GM21423 (cell line): ENCODE measurements around the gene TNIP3.
"Not testable (repeated sequence)": the region's sequence is repeated elsewhere in the genome, so short reads cannot be mapped to it uniquely, and the experiment has no call there.

Experiments used
- ATAC-seq: cut with Tn5 transposase; IDR thresholded peaks from one replicate; pipeline ENCODE4 v1.9.1; 2021; ENCODE audit warnings: mild to moderate bottlenecking, moderate library complexity; ENCODE audit not compliant: unreplicated experiment

Gene TNIP3, protein sequence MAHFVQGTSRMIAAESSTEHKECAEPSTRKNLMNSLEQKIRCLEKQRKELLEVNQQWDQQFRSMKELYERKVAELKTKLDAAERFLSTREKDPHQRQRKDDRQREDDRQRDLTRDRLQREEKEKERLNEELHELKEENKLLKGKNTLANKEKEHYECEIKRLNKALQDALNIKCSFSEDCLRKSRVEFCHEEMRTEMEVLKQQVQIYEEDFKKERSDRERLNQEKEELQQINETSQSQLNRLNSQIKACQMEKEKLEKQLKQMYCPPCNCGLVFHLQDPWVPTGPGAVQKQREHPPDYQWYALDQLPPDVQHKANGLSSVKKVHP

DNA sequence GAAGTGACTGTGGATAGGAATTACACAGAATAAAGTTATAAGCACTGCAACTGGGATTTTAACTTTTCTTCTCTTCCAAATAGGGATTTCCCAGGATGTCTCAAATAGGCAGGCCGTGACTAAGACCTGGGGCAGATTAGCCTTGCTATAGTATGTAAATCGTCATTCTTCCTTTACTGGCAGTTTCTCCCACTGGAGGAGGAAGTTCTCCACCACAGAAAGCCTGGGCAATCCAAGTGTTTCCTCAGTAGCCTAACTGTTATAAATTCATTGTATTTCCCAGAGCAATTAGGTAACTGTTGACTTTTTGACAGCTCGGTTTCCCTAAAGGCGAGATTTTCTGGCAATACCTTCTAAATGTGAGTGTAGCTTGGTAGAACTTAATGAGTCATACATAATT, at the start of gene TNIP3:
Gene TNIP3 (minus strand): TSS at position 31 of the 400 bp plus-strand sequence. CDS start 196 bp downstream, outside the sequence.
- ATAC-seq: no peak

DNA sequence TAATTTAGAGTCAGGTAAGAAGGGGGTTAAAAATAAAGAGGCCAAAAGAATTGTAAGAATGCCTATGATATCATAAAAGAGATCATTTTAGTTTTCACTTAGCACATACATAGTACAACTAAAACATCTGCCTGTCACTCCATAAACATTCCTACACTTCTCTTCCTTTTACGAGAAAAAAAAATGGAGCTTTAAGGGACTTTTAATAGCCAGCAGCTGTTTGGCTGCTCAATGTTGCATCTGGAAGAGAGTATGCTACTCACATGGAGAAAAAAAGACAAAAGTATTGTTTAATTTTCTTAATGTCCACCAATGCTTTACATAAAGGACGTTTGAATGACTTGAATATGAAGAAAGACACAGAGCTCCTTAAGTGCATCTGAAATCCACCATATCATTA, 48.7 kb upstream of the TNIP3 start:
- no peak for ATAC-seq

DNA sequence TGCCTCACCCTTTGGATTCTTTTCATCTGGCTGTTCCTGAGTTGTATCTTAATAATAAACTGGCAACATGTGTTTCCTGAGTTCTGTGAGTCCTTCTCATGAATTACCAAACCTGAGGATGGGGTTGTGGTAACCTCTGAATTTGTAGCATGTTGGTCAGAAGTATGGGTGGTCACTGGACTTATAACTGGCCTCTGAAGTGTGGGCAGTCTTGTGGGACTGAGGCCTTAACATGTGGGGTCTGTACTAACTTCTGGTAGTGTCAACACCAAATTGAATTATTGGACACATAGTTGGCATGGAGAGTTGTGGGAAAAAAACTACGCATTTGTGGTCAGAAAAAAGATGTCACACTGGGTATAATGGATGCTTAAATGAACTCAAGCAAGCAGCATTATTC, 45.0 kb upstream of the TNIP3 start:
- no peak for ATAC-seq

DNA sequence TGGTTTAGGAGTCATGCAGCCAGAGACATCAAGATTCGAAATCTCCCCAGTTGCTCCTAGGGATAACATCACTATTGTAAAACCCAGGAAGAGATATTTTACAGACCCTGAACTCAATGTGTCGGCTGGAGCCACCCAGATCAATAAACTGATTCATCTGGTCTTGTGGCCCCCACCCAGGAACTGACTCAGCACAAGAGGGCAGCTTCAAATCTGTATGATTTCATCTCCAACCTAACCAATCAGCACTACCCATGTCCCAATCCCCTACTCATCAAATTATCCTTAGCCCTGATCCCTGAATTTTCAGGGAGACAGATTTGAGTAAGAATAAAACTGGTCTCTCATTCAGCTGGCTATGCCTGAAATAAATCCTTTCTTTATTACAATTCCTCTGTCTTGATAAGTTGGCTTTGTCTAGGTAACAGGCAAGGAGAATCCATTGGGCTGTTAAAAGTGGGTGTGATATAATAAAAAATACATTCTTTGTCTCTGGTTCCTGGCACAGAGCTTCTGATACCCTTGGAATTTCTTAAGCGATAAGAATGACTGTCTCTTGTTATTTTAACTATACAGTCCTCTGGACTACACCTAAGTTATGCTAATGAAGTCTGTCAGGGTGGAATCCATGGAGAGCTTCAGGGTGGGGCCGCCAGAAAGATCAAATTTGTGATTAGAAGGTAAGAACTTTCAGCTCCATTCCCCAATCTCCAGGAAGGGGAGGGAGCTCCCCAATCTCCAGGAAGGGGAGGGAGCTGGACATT, 44.3 kb upstream of the TNIP3 start:
- no peak for ATAC-seq

DNA sequence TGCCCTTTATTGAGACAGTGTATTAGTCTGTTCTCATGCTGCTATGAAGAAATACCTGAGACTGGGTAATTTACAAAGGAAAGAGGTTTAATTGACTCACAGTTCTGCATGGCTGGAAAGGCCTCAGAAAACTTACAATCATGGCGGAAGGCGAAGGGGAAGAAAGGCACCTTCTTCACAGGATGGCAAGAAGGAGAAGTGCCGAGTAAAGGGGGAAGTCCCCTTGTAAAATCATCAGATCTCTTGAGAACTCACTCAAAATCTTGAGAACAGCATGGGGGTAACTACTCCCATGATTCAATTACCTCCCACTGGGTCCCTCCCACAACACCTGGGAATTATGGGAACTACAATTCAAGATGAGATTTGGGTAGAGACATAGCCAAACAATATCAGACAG, 41.7 kb upstream of the TNIP3 start:
- not testable (repeated sequence) for ATAC-seq

DNA sequence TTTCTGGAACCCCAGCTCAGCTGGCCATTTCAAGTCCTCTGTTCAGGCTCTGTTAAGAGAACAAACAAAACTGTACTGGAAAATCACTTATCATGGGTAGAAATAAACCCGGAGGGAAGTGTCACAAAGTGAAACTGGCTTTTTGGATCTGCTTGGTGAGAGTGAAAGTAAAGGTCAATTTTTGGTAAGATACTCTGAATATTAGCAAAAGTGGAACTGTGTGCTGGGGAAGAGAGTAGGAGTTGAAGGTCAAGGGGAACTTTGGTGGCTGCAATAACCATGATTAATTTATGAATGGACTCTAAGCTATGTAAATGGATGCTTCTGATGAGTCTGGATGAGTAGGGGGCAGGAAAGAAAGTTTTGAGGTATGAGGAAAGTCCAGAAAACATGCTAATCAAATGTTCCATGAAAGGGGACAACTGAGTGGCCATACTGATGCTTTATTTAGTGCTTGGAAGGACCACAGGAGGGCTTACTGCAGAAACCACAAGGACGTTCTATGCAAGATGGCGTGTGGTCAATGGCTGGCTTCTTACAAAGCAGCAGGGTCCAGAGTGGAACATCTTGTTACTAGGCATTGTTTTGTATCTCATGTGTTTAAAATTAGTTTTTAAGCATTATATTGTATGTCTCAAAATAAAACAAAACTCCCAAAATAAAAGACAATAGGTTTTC, 36.8 kb upstream of the TNIP3 start:
- ATAC-seq: peak; percentile 78

DNA sequence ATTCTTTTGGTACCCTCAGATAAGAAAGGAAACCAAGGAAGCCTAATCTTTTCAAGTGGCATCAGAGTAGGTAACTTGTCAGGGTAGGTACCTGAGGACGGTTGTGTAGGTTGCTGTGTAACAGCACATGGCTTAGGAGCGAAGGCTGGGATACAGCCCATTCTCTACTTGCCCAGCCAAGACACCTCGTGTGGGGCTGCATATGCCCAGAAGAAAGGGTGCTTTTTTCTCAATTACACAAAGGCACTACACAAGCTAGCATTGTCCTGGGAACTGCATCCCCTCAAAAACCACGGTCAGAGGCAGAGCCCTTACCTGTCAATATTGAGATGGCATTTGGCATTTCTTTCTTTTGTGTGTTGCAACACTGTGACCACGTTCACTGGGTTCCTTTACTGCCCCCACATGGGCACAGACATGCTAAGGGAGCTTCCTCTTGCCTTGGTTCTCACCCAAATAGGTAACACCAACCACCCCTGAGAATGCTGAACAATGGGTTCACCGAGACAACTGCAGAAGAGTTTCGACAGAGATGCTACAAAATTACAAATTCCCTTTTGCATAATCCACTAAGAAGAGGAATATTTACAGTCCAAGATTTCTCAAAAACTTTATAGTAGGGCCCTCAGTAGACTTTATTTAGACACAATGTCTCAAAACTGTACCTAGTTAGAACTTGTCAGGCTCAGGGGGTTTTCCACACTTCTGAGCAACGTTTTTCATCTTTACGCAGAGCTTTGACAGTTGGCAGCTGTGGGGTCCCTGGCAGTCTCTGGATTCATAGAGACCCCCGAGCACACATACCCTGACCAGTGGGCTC, 35.8 kb upstream of the TNIP3 start:
- ATAC-seq: peak; percentile 82

DNA sequence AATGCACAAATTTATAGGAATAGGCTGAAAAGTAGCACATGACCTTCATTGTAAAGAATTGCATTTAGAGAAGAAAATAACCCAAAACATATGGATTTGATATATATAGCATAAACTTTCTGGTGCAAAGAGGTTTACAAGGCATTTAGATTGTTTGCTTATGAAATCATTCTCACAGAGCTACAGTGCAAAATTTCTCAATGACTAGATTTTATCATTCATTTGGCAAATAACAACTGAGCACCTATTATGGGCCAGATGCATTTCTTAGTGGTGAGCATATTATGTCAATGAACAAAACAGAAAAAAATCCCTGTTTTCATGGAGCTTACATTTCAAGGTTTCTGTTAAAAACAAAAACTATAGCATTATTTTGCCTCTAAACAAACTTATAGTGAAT, 34.1 kb upstream of the TNIP3 start:
- no peak for ATAC-seq

DNA sequence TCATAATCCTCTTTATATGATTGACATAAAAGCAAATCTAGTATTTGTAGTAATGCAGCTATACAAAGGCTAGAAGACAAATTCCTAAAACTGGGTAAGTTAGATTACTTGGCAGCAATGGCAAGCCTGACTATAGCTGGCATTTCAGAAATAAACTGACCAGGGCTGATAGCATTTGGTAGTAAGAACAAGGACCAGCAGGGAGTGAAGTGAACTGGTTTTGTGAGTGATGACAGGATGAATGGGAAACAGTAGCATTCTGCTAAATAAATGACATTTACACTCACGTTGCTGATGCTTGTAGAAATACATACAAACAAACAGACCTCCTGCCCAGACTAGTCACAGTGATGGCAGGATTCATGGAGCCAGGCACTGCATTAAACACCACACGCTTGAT, 31.5 kb upstream of the TNIP3 start:
- no peak for ATAC-seq

DNA sequence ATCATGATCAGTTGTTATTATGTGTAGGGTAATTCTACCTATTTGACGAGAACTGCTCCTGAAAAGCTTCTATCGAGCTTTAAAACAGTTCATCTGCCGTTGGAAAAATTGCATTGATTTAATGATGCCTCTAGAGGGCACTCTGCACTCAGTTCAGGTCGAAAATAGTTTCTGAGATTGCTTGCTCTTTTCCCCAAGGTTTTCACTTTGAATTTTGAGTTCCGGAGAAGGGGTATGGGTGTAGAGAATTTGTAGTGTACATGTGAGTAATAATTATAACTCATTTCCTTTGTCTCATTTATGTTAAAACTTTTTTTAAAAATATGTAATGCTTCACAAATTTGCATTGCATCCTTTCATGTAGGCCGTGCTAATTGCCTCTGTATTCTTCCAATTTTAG, 28.4 kb upstream of the TNIP3 start:
- peak; percentile 32 for ATAC-seq

DNA sequence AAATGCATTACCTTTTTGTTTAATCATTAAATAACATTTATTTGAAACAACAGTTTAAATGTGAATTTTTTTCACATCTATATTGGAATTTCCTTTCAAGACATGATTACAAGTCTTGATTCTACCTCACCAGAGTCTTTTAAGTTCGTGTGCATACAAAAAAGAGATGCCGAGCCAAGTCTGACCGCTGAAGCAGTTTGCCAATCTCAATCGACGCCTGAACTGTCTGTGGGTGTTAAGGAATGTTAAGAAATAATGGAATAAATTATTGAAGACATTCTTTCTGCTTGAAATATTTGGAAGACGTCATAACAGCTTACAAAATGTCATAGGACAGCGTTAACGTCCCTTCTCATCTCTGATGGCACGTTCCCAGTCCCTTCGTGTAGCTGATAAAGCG, 27.9 kb upstream of the TNIP3 start:
- no peak for ATAC-seq

DNA sequence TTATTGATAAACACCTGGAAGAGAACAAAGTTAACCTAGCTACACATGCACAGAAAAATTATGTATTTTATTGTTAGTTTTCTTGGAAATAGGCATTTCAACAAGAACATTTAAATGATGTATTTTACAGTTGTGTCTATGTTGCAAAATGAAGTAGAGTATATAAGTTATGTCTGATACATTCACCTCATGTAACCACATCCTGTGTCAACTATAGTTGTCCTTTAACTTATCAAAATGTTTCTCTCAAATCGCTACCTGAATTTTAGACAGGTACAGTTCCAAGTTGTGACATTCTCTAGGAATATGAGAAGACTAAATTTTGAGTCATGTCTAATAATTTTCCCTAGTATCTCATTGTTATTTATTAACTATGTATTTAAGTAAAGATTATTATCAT, 27.2 kb upstream of the TNIP3 start:
- no peak for ATAC-seq

DNA sequence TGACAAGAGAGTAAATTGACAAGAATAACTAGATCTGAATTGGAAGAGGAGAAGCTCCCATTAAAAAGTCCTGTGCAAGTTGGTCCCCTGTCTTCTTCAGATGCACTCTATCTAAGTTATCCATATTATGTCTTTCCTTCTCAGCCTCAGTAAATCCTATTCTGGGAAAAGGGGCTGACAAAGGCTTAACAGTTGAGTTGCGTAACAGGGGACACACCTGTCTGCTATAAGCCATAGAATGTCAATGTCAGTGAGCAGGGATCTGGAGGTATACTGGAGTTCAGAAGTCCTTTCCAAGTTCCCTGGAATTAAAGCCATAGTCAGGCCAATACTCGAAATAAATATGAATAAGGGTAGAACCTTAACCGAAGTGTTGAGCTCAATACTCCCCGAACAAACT, 26.3 kb upstream of the TNIP3 start:
- no peak for ATAC-seq

DNA sequence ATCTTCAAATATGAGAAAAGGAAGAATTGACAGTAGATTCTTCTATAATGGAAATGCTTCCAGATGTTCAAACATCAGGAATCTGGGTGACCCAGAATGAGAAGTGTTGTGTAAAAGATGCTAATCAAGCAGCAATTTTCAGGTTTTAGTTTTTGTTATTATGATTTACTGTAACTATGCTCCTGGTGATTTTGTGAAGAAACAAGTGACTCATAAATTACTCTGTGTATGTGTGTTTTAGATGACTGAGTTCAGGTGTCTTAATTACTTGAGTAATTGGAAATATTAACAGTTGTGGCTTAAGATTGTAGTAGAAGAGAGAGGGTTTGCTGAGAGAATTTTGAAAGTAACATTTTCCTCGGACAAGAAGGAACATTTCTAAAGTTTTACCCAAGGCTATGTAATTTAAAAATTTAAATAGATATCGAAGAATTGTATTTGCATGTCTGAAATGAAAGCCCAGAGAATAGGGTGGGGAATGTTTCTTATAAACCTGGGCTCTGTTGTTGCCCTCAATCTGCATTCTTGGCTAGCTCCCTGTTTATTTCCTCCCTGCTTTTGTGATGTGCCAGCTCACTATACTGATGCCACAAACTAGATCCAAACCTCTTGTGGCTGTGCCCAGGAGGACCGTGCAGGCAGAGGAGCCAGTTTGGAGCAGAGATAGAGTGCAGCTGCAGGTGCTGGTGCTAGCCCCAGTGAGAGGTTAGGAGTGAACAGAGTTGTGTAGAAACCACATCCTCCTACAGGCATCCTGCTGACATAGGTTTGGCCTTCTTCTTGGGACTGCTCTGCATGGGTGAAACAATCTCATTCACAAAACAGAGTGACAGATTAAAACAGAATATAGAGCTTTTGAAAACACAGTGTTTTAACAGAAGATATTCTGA, 25.4 kb upstream of the TNIP3 start:
- ATAC-seq: peak; percentile 95

DNA sequence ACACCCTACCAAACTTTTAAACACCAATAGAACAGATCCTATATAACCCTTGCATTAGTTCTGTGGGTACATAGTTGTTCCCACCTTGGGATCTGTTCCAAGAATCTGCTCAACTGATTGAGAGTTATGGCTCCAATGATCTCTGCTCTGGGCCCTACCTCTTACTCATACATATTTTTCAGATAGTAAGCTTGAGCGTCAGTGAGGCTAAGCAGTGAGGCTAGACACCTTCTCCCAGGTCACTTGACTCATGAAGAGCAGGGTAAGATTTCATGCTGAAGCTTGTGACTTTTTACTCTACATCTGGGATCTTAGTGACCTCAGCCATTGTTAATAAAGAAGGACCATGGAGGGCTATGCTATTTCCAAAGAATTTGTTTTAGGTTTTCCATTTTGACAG, 23.1 kb upstream of the TNIP3 start:
- no peak for ATAC-seq

DNA sequence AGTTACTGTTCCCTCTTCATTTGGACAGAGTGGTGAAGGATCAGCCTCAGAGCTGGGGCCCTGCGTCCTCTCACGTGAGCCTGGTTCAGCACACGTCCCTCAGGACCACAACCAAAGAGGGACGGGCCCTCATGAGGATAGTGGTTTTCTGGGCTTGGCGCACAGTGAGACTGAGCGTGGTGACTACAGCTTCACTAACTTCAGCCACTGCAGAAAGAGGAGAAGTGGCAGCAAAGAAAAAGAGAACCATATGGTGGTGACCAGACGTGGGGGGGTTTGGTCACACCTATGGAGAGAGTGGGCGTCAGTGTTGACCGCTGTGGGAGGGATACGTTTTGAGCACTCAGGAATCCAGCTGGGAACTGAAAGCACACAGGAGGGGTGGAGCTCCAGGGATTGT, 21.8 kb upstream of the TNIP3 start:
- ATAC-seq: peak; percentile 53

DNA sequence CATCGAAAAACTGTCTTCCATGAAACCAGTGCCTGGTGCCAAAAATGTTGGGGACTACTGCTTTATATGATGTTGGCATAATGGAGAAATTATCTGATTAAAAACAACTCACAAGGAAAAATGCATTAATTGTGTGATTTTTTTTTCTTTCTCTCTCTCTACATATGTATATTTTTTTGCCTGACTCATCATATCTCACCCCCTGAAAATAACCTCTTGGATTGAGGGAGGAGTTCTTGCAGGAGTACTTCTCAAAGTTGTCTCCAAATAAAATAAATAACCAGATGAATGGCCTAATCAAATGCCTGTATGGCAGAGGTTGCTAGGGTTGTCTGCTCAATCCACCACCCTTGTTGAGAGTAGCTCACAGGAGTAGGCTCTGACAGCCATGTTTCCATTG, 19.9 kb upstream of the TNIP3 start:
- no peak for ATAC-seq

DNA sequence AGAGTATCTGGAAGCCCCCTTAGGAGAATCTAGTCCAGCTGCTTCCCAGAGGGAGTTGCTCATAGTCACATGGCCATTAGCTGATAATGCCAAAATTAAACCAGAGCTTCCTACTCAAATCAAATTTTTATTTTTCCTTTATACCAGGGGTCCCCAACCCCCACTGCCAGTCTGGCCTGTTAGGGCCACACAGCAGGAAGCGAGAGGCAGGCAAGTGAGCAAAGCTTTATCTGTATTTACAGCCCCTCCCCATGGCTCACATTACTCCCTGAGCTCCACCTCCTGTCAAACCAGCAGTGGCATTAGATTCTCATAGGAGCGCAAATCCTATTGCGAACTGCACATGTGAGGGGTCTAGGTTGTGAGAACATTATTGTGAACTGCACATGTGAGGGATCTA, 19.2 kb upstream of the TNIP3 start:
- no peak for ATAC-seq

DNA sequence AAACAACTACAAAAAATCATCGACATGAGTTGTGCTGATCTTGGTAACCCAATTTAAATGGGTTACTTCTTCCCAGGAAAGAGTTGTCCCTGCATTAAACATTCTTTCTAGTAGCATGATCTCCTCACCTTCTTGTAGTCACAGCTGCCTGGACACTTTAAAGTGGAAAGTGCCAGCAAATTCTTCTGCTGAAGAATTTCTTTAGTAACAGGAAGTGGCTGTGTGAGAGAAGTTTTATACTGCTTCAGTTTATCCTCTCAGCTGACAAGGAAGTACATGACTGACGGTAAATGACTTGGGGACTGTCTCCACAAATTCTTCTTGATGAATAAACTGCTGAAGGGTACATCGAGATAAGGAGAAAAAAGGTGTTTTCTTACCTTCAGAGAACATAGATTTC, 18.2 kb upstream of the TNIP3 start:
- no peak for ATAC-seq

DNA sequence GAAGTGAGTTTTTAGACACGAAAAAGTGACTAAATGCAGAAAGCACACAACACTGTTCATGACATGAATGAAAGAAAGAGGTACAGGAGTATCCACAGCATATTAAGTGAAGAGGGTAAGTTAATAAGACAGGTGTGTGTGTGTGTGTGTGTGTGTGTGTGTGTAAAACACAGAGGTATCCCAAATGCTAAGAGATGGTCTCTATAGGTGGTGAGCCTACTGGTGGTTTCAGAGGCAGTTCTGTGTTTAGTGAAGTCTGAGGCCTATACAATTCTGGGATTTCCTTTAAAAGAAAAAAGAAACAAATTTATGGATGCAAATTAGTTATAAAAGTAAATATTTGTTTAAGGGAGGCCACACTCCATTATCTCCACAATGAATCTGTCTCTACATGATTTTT, 17.4 kb upstream of the TNIP3 start:
- no peak for ATAC-seq
